Prostate gland (tissue), 2 donors: ENCODE data around the gene KCNAB1. TPM values are rescaled to one million over a fixed set of nuclear protein-coding genes. Genes with fewer than 3 reads are reported as not detected.

Experiments
- DNase-seq: peaks from one replicate; pipeline ENCODE4 v3.0.0-alpha.2; 2019; ENCODE audit warnings: low spot score
- H3K27ac ChIP-seq, 2 donors: fragments of 200-600 bp; sonication (generic); 2 replicates each; pipeline ENCODE4 v1.5.1; 2017 to 2019
- H3K27me3 ChIP-seq: fragments of 200-600 bp; sonication (generic); replicated peaks from 2 replicates; pipeline ENCODE4 v1.5.1; 2019; ENCODE audit not compliant: insufficient read depth
- H3K36me3 ChIP-seq, 2 donors: fragments of 200-600 bp; sonication (generic); 1 replicate in 1 of 2; 2 replicates in 1 of 2; pipeline versions ENCODE4 v1.5.1 to v1.8.1; 2017 to 2019
- H3K4me1 ChIP-seq: fragments of 200-600 bp; sonication (generic); replicated peaks from 2 replicates; pipeline ENCODE4 v1.5.1; 2019
- H3K4me3 ChIP-seq, 2 donors: fragments of 200-600 bp; sonication (generic); 2 replicates each; pipeline ENCODE4 v1.5.1; 2017 to 2019
- H3K9me3 ChIP-seq: fragments of 200-600 bp; sonication (generic); 2 replicates; pipeline ENCODE4 v1.5.1; 2017
- CTCF ChIP-seq, 4 experiments: fragments of 200-600 bp in 2 of 4; fragments of 450-650 bp in 2 of 4; sonication (generic) in 2 of 4; IDR thresholded peaks; 1 replicate in 3 of 4; 2 replicates in 1 of 4; pipeline ENCODE4 v1.5.1; 2016 to 2019; ENCODE audit warnings: antibody characterized with exemption in 4 of 4, mild to moderate bottlenecking in 2 of 4, moderate library complexity in 2 of 4
- POLR2A ChIP-seq: fragments of 450-650 bp; IDR thresholded peaks from one replicate; pipeline ENCODE4 v1.6.1; 2016; ENCODE audit warnings: antibody characterized with exemption, mild to moderate bottlenecking
- POLR2AphosphoS5 ChIP-seq: sonication (generic); formaldehyde crosslinking; IDR thresholded peaks from one replicate; pipeline ENCODE4 v1.6.1; 2017; ENCODE audit warnings: antibody characterized with exemption
- WGBS: methylation state at CpG from one replicate; pipeline ENCODE4 v1.1.5; 2018; 5-methylcytosine and 5-hydroxymethylcytosine counted together
- intact Hi-C: fragments of 100-400 bp; cut with DNase I; formaldehyde crosslinking; loops from one replicate; pipeline ENCODE4 v1.14.2; 2022
- total RNA-seq, 2 donors: library from RNA; depleted of rRNA; stranded (reverse); fragments of >200 nt; gene quantifications; one replicate each; pipeline ENCODE4 v1.1.0, GENCODE V29; 2016

KCNAB1 gene
- total RNA-seq, 2 donors from 2014 or later, result 5.2 to 9.5 TPM

- Histone ChIP-seq H3K4me1 (no peaks in the 10 kb centered on the region), H3K9me3 (no peaks in the 10 kb centered on the region), H3K4me3 (no peak overlapping the region), H3K36me3 (no peaks in the 10 kb centered on the region), H3K27me3 (no peaks in the 10 kb centered on the region), H3K27ac (no peak overlapping the region)
- no peak for DNase-seq
- 87% methylated on average over 5 of the region's 5 CpGs for WGBS
- intact Hi-C loops, result no loop called here
- TF ChIP-seq POLR2AphosphoS5 (no peak), CTCF (IDR thresholded peaks at IDR 0.05) (no peak), POLR2A (no peak)
Observed at GRCh38 chr3:156259896-156260295, 139.5 kb downstream of the KCNAB1 start.

- 84% methylated on average over 1 of the region's 1 CpG for WGBS
- TF ChIP-seq CTCF (IDR thresholded peaks at IDR 0.05) (no peak), POLR2AphosphoS5 (no peak), POLR2A (no peak)
- no peak overlapping the region for H3K27ac ChIP-seq
Observed at GRCh38 chr3:156260331-156260730, 140.0 kb downstream of the KCNAB1 start.

GRCh38 chr3:156264771-156265170 lies 144.4 kb downstream of the KCNAB1 start:
- H3K4me3 ChIP-seq, result no peak overlapping the region
- H3K27me3 ChIP-seq, result no peaks in the 10 kb centered on the region
- no peaks in the 10 kb centered on the region for H3K9me3 ChIP-seq
- no peaks in the 10 kb centered on the region for H3K4me1 ChIP-seq
- intact Hi-C loops, result no loop called here
- no peak overlapping the region for H3K27ac ChIP-seq
- no peaks in the 10 kb centered on the region for H3K36me3 ChIP-seq
- 90% methylated on average over 1 of the region's 1 CpG for WGBS
- no peak for DNase-seq
- TF ChIP-seq POLR2AphosphoS5, result no peak
- no peak for TF ChIP-seq CTCF (IDR thresholded peaks at IDR 0.05)
- no peak for TF ChIP-seq POLR2A

More at GRCh38 chr3:156260331-156260730, 140.0 kb downstream of the KCNAB1 start:
- no peak overlapping the region for H3K4me3 ChIP-seq
- intact Hi-C loops, result no loop called here
- no peaks in the 10 kb centered on the region for H3K4me1 ChIP-seq
- no peaks in the 10 kb centered on the region for H3K36me3 ChIP-seq
- DNase-seq, result no peak
- H3K9me3 ChIP-seq, result no peaks in the 10 kb centered on the region
- H3K27me3 ChIP-seq, result no peaks in the 10 kb centered on the region

- no peaks in the 10 kb centered on the region for H3K27me3 ChIP-seq
Observed at GRCh38 chr3:156271508-156271907, 151.1 kb downstream of the KCNAB1 start.

More at GRCh38 chr3:156271508-156271907, 151.1 kb downstream of the KCNAB1 start:
- no peaks in the 10 kb centered on the region for H3K36me3 ChIP-seq
- H3K27ac ChIP-seq, result no peak overlapping the region
- TF ChIP-seq CTCF (IDR thresholded peaks at IDR 0.05) (no peak), POLR2AphosphoS5 (no peak), POLR2A (no peak)
- H3K9me3 ChIP-seq, result no peaks in the 10 kb centered on the region
- H3K4me3 ChIP-seq, result no peak overlapping the region
- intact Hi-C loops, result no loop called here
- no peak for DNase-seq
- 86% methylated on average over 3 of the region's 3 CpGs for WGBS
- no peaks in the 10 kb centered on the region for H3K4me1 ChIP-seq
